ENCODE data around the gene HLA-DRB1.
"Not testable (repeated sequence)": the region's sequence is repeated elsewhere in the genome, so short reads cannot be mapped to it uniquely, and the experiment has no call there.

Gene HLA-DRB1

GRCh38 chr6:32570363-32570905, 19.2 kb downstream of the HLA-DRB1 start:
- DNase-seq (ENCODE audit: low read depth, low spot score) = no peak

GRCh38 chr6:32568561-32568960, 21.1 kb downstream of the HLA-DRB1 start:
- H3K4me3 ChIP-seq (ENCODE audit: low read length) = no peak overlapping the region
- DNase-seq (ENCODE audit: low read depth, low spot score) = no peak

More at GRCh38 chr6:32570363-32570905, 19.2 kb downstream of the HLA-DRB1 start:
- no peak overlapping the region for H3K4me3 ChIP-seq (ENCODE audit: low read length)

- H3K4me3 ChIP-seq (ENCODE audit: low read length) = no peak overlapping the region
- no peak for DNase-seq (ENCODE audit: low read depth, low spot score)
Measured at GRCh38 chr6:32566957-32567356, 22.7 kb downstream of the HLA-DRB1 start.

- no peak overlapping the region for H3K4me3 ChIP-seq (ENCODE audit: low read length)
- DNase-seq (ENCODE audit: low read depth, low spot score) = no peak
Measured at GRCh38 chr6:32565511-32565910, 24.1 kb downstream of the HLA-DRB1 start.

GRCh38 chr6:32562940-32563339, 26.7 kb downstream of the HLA-DRB1 start:
- no peak overlapping the region for H3K4me3 ChIP-seq (ENCODE audit: low read length)
- no peak for DNase-seq (ENCODE audit: low read depth, low spot score)

- no peak overlapping the region for H3K4me3 ChIP-seq (ENCODE audit: low read length)
- DNase-seq (ENCODE audit: low read depth, low spot score) = no peak
Measured at GRCh38 chr6:32559747-32560146, 29.9 kb downstream of the HLA-DRB1 start.

- DNase-seq (ENCODE audit: low read depth, low spot score) = no peak
- H3K4me3 ChIP-seq (ENCODE audit: low read length) = no peak overlapping the region
Measured at GRCh38 chr6:32558426-32559057, 31.1 kb downstream of the HLA-DRB1 start.

- no peak overlapping the region for H3K4me3 ChIP-seq (ENCODE audit: low read length)
- DNase-seq (ENCODE audit: low read depth, low spot score) = no peak
Measured at GRCh38 chr6:32554116-32554965, 35.3 kb downstream of the HLA-DRB1 start.

- H3K4me3 ChIP-seq (ENCODE audit: low read length) = no peak overlapping the region
- no peak for DNase-seq (ENCODE audit: low read depth, low spot score)
Measured at GRCh38 chr6:32553037-32553742, 36.5 kb downstream of the HLA-DRB1 start.

GRCh38 chr6:32551410-32551809, 38.2 kb downstream of the HLA-DRB1 start:
- H3K4me3 ChIP-seq (ENCODE audit: low read length) = no peak overlapping the region
- no peak for DNase-seq (ENCODE audit: low read depth, low spot score)

- H3K4me3 ChIP-seq (ENCODE audit: low read length) = no peak overlapping the region
- no peak for DNase-seq (ENCODE audit: low read depth, low spot score)
Measured at GRCh38 chr6:32539839-32540238, 49.8 kb downstream of the HLA-DRB1 start.

- not testable (repeated sequence) for H3K4me3 ChIP-seq (ENCODE audit: low read length); DNase-seq (ENCODE audit: low read depth, low spot score)
Measured at GRCh38 chr6:32530431-32530793, 59.2 kb downstream of the HLA-DRB1 start.

- DNase-seq (ENCODE audit: low read depth, low spot score) = peak; percentile 7
- H3K4me3 ChIP-seq (ENCODE audit: low read length) = no peak within 1 kb of the TSS
Measured at GRCh38 chr6:32529697-32530430, 59.8 kb downstream of the HLA-DRB1 start, which contains the start of gene HLA-DRB5. TSS of gene HLA-DRB5 (minus strand) at chr6:32530287. CDS start at chr6:32530224, 63 bp downstream.

Measured in Jurkat, Clone E6-1 (cell line).